SK-N-SH (cell line): ENCODE measurements around the gene MYRF. TPM values are rescaled to one million over a fixed set of nuclear protein-coding genes. Genes with fewer than 3 reads are reported as not detected.

Source experiments
- ELF1 ChIP-seq: IDR thresholded peaks from 2 replicates; pipeline ENCODE4 v1.4.0; 2012
- EP300 ChIP-seq, 2 experiments: IDR thresholded peaks; 2 replicates each; pipeline versions ENCODE4 v1.4.0 to v1.6.1; 2012; ENCODE audit warnings: borderline replicate concordance in 1 of 2, low read depth in 1 of 2, low read length in 1 of 2
- GABPA ChIP-seq: IDR thresholded peaks from 2 replicates; pipeline ENCODE4 v1.4.0; 2012; ENCODE audit warnings: low read depth, mild to moderate bottlenecking
- GATA2 ChIP-seq: sonication (generic); formaldehyde crosslinking; IDR thresholded peaks from 2 replicates; pipeline ENCODE4 v1.5.0; 2020; ENCODE audit warnings: mild to moderate bottlenecking, missing genetic modification reagents
- IRF3 ChIP-seq: fragments of 150-350 bp; IDR thresholded peaks from 2 replicates; pipeline ENCODE4 v1.6.1; 2016; ENCODE audit warnings: mild to moderate bottlenecking, low read depth, low read length
- JUND ChIP-seq: IDR thresholded peaks from 2 replicates; pipeline ENCODE4 v1.4.0; 2012
- MEF2A ChIP-seq: IDR thresholded peaks from 2 replicates; pipeline ENCODE4 v1.4.0; 2012; ENCODE audit warnings: low read depth, borderline replicate concordance
- MXI1 ChIP-seq: IDR thresholded peaks from 2 replicates; pipeline ENCODE4 v1.6.1; 2012; ENCODE audit warnings: mild to moderate bottlenecking, low read depth, low read length, improper control_type of control experiment
- NRF1 ChIP-seq: IDR thresholded peaks from 2 replicates; pipeline ENCODE4 v1.6.1; 2012; ENCODE audit warnings: low read depth, mild to moderate bottlenecking, low read length
- PBX3 ChIP-seq: IDR thresholded peaks from 2 replicates; pipeline ENCODE4; 2012
- RCOR1 ChIP-seq: fragments of 150-350 bp; IDR thresholded peaks from 2 replicates; pipeline ENCODE4 v1.6.1; 2017; ENCODE audit warnings: antibody characterized with exemption, low read length
- RFX5 ChIP-seq: IDR thresholded peaks from 2 replicates; pipeline ENCODE4 v1.6.1; 2012; ENCODE audit warnings: mild to moderate bottlenecking, improper control_type of control experiment, low read length
- RXRA ChIP-seq: IDR thresholded peaks from 2 replicates; pipeline ENCODE4 v1.4.0; 2012; ENCODE audit warnings: low read depth, mild to moderate bottlenecking, borderline replicate concordance
- TAF1 ChIP-seq: IDR thresholded peaks from 2 replicates; pipeline ENCODE4 v1.6.1; 2012; ENCODE audit warnings: low read depth, mild to moderate bottlenecking, low read length, moderate library complexity, borderline replicate concordance
- TCF12 ChIP-seq: IDR thresholded peaks from 2 replicates; pipeline ENCODE4 v1.4.0; 2012
- TEAD4 ChIP-seq: IDR thresholded peaks from 2 replicates; pipeline ENCODE4 v1.4.0; 2012; ENCODE audit warnings: mild to moderate bottlenecking, borderline replicate concordance; ENCODE audit not compliant: insufficient read depth
- USF2 ChIP-seq: fragments of 150-350 bp; IDR thresholded peaks from 2 replicates; pipeline ENCODE4 v1.6.1; 2017; ENCODE audit warnings: antibody characterized with exemption, low read length, low read depth, borderline replicate concordance
- YY1 ChIP-seq: IDR thresholded peaks from 2 replicates; pipeline ENCODE4 v1.4.0; 2012; ENCODE audit warnings: low read depth, mild to moderate bottlenecking
- polyA plus RNA-seq, 3 experiments: library from polyadenylated mRNA; depleted of rRNA; stranded (reverse); fragments of >200 nt; gene quantifications; 2 replicates each; pipeline ENCODE4 v1.2.3, GENCODE V29; 2012
- TF ChIP-seq, protein P1 (sequence below): IDR thresholded peaks from 2 replicates; pipeline ENCODE4 v1.4.0; 2012; ENCODE audit warnings: low read depth
- TF ChIP-seq, protein P2 (sequence below): IDR thresholded peaks from 2 replicates; pipeline ENCODE4 v1.4.0; 2012; ENCODE audit warnings: low read depth, borderline replicate concordance

The MYRF gene
- polyA plus RNA-seq, 1 of the 3 experiments (the other 2 are of a cell fraction), result 2.8 TPM

- peak; percentile 78; the same call in 1 of the 2 replicates for TF ChIP-seq YY1
- TF ChIP-seq TCF12, result no peak
- no peak for TF ChIP-seq TEAD4
- no peak for TF ChIP-seq PBX3
- TF ChIP-seq RXRA, result no peak
- peak; percentile 84 for TF ChIP-seq USF2
- TF ChIP-seq, protein P1, sequence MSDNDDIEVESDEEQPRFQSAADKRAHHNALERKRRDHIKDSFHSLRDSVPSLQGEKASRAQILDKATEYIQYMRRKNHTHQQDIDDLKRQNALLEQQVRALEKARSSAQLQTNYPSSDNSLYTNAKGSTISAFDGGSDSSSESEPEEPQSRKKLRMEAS, result peak; percentile 81
- TF ChIP-seq RCOR1, result no peak
- no peak for TF ChIP-seq JUND
- no peak for TF ChIP-seq EP300 (IDR thresholded peaks at IDR 0.05; ENCODE audit: borderline replicate concordance in 1 of 2, low read depth in 1 of 2, low read length in 1 of 2)
- TF ChIP-seq RFX5, result no peak
- TF ChIP-seq MXI1, result peak; percentile 68
- TF ChIP-seq TAF1, result peak; percentile 92
- TF ChIP-seq IRF3, result no peak
- TF ChIP-seq NRF1, result peak; percentile 58; the same call in 1 of the 2 replicates
- TF ChIP-seq MEF2A, result no peak
- no peak for TF ChIP-seq GATA2 (CRISPR knock-in tag)
- TF ChIP-seq, protein P2, sequence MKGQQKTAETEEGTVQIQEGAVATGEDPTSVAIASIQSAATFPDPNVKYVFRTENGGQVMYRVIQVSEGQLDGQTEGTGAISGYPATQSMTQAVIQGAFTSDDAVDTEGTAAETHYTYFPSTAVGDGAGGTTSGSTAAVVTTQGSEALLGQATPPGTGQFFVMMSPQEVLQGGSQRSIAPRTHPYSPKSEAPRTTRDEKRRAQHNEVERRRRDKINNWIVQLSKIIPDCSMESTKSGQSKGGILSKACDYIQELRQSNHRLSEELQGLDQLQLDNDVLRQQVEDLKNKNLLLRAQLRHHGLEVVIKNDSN, result peak; percentile 100
- peak; percentile 91 for TF ChIP-seq ELF1
- peak; percentile 96 for TF ChIP-seq GABPA
These were observed 40.1 kb downstream of the MYRF start, which contains the start of the genes FEN1 and TMEM258 (continued) for GRCh38 chr11:61792310-61793082.
